Measurements from ENCODE around the gene NR1D2.

Gene NR1D2

GRCh38 chr3:23966328-23966727, 21.2 kb downstream of the NR1D2 start:
- DNase-seq (ENCODE audit: low spot score): no peak

GRCh38 chr3:23968463-23969184, 23.5 kb downstream of the NR1D2 start:
- DNase-seq (ENCODE audit: low spot score): no peak

GRCh38 chr3:23969393-23969792, 24.3 kb downstream of the NR1D2 start:
- DNase-seq (ENCODE audit: low spot score): no peak

GRCh38 chr3:23971684-23972083, 26.6 kb downstream of the NR1D2 start:
- no peak for DNase-seq (ENCODE audit: low spot score)

- no peak for DNase-seq (ENCODE audit: low spot score)
Measured at GRCh38 chr3:23976555-23976954, 31.5 kb downstream of the NR1D2 start.

- DNase-seq (ENCODE audit: low spot score): no peak
Measured at GRCh38 chr3:23979569-23979968, 34.5 kb downstream of the NR1D2 start.

- no peak for DNase-seq (ENCODE audit: low spot score)
Measured at GRCh38 chr3:23981136-23981535, 36.0 kb downstream of the NR1D2 start.

- no peak for DNase-seq (ENCODE audit: low spot score)
Measured at GRCh38 chr3:23981955-23982354, 36.9 kb downstream of the NR1D2 start.

GRCh38 chr3:23984934-23985333, 39.8 kb downstream of the NR1D2 start:
- DNase-seq (ENCODE audit: low spot score): no peak

GRCh38 chr3:23985747-23986544, 40.9 kb downstream of the NR1D2 start:
- no peak for DNase-seq (ENCODE audit: low spot score)

- DNase-seq (ENCODE audit: low spot score): no peak
Measured at GRCh38 chr3:23987356-23987755, 42.3 kb downstream of the NR1D2 start.

- DNase-seq (ENCODE audit: low spot score): no peak
Measured at GRCh38 chr3:23991306-23991682, 46.2 kb downstream of the NR1D2 start.

GRCh38 chr3:23991683-23992628, 46.9 kb downstream of the NR1D2 start:
- DNase-seq (ENCODE audit: low spot score): peak; percentile 98

- DNase-seq (ENCODE audit: low spot score): peak; percentile 56
Measured at GRCh38 chr3:23993556-23994243, 48.6 kb downstream of the NR1D2 start.

GRCh38 chr3:23994244-23994569, 49.1 kb downstream of the NR1D2 start:
- DNase-seq (ENCODE audit: low spot score): no peak

GRCh38 chr3:23995219-23995618, 50.1 kb downstream of the NR1D2 start:
- no peak for DNase-seq (ENCODE audit: low spot score)

- no peak for DNase-seq (ENCODE audit: low spot score)
Measured at GRCh38 chr3:23996095-23996524, 51.0 kb downstream of the NR1D2 start.

- peak; percentile 88 for DNase-seq (ENCODE audit: low spot score)
Measured at GRCh38 chr3:23999012-23999641, 54.0 kb downstream of the NR1D2 start.

- DNase-seq (ENCODE audit: low spot score): no peak
Measured at GRCh38 chr3:24002129-24002528, 57.0 kb downstream of the NR1D2 start.

GRCh38 chr3:24003466-24003865, 58.4 kb downstream of the NR1D2 start:
- DNase-seq (ENCODE audit: low spot score): no peak

GRCh38 chr3:24004171-24004938, 59.3 kb downstream of the NR1D2 start:
- no peak for DNase-seq (ENCODE audit: low spot score)

All from pons (tissue), 1 donor.